ENCODE measurements around the gene RPTN. TPM values are rescaled to one million over a fixed set of nuclear protein-coding genes. Genes with fewer than 3 reads are reported as not detected.

RPTN gene
- total and polyA plus RNA-seq, 2 experiments from 2014 or later, result not detected

DNA sequence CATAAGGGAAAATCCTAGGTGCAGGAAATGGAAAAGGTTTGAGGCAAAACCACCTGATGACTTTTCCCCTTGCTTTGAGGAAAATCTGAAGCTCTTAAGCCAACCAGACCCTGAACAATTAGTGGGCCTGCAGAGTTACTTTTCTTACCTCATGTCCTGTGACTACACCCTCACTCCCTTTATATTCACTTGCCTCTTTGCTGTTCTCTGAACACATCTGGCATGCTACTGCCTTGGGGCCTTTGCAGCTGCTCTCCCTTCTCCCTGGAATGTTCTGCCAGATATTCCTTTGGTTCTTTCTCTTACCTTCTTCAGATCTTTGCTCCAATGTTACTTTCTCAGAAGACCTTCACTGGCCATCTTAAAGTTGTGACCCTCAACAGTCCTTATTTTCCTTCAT, 21.8 kb downstream of the RPTN start:
- H3K36me3 Mint-ChIP-seq (ENCODE audit: low read depth), result no peaks in the 10 kb centered on the region
- H4K20me1 ChIP-seq (replicated peaks; ENCODE audit: insufficient read depth), result no peaks in the 10 kb centered on the region
- H3K27ac Mint-ChIP-seq, result no peak overlapping the region
- H3K79me2 ChIP-seq (replicated peaks; ENCODE audit: insufficient read depth), result no peaks in the 10 kb centered on the region
- no peak for ATAC-seq
- TF ChIP-seq POLR2AphosphoS5 (IDR thresholded peaks at IDR 0.05; ENCODE audit: low read depth) (no peak), STAT1 (IDR thresholded peaks at IDR 0.05; ENCODE audit: unreplicated experiment) (no peak), JUNB (IDR thresholded peaks at IDR 0.05; ENCODE audit: unreplicated experiment) (no peak), EZH2phosphoT487 (IDR thresholded peaks at IDR 0.05; ENCODE audit: unreplicated experiment) (no peak), CREB1 (CRISPR knock-in tag; IDR thresholded peaks at IDR 0.05; ENCODE audit: low read depth) (no peak), EZH2 (IDR thresholded peaks at IDR 0.05; ENCODE audit: low read depth, unreplicated experiment) (no peak), ZNF331 (CRISPR knock-in tag; IDR thresholded peaks at IDR 0.05; ENCODE audit: low read depth) (no peak), ZNF114 (CRISPR knock-in tag; IDR thresholded peaks at IDR 0.05) (no peak), NANOG (IDR thresholded peaks at IDR 0.05; ENCODE audit: borderline replicate concordance) (no peak)
- TF ChIP-seq, protein P1, sequence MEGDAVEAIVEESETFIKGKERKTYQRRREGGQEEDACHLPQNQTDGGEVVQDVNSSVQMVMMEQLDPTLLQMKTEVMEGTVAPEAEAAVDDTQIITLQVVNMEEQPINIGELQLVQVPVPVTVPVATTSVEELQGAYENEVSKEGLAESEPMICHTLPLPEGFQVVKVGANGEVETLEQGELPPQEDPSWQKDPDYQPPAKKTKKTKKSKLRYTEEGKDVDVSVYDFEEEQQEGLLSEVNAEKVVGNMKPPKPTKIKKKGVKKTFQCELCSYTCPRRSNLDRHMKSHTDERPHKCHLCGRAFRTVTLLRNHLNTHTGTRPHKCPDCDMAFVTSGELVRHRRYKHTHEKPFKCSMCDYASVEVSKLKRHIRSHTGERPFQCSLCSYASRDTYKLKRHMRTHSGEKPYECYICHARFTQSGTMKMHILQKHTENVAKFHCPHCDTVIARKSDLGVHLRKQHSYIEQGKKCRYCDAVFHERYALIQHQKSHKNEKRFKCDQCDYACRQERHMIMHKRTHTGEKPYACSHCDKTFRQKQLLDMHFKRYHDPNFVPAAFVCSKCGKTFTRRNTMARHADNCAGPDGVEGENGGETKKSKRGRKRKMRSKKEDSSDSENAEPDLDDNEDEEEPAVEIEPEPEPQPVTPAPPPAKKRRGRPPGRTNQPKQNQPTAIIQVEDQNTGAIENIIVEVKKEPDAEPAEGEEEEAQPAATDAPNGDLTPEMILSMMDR (conservative IDR thresholded peaks at IDR 0.05; ENCODE audit: low read depth in 2 of 2), result no peak
- TF ChIP-seq, protein P2, sequence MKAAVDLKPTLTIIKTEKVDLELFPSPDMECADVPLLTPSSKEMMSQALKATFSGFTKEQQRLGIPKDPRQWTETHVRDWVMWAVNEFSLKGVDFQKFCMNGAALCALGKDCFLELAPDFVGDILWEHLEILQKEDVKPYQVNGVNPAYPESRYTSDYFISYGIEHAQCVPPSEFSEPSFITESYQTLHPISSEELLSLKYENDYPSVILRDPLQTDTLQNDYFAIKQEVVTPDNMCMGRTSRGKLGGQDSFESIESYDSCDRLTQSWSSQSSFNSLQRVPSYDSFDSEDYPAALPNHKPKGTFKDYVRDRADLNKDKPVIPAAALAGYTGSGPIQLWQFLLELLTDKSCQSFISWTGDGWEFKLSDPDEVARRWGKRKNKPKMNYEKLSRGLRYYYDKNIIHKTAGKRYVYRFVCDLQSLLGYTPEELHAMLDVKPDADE (IDR thresholded peaks at IDR 0.05), result no peak
- TF ChIP-seq, protein P3, sequence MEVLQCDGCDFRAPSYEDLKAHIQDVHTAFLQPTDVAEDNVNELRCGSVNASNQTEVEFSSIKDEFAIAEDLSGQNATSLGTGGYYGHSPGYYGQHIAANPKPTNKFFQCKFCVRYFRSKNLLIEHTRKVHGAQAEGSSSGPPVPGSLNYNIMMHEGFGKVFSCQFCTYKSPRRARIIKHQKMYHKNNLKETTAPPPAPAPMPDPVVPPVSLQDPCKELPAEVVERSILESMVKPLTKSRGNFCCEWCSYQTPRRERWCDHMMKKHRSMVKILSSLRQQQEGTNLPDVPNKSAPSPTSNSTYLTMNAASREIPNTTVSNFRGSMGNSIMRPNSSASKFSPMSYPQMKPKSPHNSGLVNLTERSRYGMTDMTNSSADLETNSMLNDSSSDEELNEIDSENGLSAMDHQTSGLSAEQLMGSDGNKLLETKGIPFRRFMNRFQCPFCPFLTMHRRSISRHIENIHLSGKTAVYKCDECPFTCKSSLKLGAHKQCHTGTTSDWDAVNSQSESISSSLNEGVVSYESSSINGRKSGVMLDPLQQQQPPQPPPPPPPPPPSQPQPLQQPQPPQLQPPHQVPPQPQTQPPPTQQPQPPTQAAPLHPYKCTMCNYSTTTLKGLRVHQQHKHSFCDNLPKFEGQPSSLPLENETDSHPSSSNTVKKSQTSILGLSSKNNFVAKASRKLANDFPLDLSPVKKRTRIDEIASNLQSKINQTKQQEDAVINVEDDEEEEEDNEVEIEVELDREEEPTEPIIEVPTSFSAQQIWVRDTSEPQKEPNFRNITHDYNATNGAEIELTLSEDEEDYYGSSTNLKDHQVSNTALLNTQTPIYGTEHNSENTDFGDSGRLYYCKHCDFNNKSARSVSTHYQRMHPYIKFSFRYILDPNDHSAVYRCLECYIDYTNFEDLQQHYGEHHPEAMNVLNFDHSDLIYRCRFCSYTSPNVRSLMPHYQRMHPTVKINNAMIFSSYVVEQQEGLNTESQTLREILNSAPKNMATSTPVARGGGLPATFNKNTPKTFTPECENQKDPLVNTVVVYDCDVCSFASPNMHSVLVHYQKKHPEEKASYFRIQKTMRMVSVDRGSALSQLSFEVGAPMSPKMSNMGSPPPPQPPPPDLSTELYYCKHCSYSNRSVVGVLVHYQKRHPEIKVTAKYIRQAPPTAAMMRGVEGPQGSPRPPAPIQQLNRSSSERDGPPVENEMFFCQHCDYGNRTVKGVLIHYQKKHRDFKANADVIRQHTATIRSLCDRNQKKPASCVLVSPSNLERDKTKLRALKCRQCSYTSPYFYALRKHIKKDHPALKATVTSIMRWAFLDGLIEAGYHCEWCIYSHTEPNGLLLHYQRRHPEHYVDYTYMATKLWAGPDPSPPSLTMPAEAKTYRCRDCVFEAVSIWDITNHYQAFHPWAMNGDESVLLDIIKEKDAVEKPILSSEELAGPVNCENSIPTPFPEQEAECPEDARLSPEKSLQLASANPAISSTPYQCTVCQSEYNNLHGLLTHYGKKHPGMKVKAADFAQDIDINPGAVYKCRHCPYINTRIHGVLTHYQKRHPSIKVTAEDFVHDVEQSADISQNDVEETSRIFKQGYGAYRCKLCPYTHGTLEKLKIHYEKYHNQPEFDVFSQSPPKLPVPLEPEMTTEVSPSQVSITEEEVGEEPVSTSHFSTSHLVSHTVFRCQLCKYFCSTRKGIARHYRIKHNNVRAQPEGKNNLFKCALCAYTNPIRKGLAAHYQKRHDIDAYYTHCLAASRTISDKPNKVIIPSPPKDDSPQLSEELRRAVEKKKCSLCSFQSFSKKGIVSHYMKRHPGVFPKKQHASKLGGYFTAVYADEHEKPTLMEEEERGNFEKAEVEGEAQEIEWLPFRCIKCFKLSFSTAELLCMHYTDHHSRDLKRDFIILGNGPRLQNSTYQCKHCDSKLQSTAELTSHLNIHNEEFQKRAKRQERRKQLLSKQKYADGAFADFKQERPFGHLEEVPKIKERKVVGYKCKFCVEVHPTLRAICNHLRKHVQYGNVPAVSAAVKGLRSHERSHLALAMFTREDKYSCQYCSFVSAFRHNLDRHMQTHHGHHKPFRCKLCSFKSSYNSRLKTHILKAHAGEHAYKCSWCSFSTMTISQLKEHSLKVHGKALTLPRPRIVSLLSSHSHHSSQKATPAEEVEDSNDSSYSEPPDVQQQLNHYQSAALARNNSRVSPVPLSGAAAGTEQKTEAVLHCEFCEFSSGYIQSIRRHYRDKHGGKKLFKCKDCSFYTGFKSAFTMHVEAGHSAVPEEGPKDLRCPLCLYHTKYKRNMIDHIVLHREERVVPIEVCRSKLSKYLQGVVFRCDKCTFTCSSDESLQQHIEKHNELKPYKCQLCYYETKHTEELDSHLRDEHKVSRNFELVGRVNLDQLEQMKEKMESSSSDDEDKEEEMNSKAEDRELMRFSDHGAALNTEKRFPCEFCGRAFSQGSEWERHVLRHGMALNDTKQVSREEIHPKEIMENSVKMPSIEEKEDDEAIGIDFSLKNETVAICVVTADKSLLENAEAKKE (CRISPR knock-in tag; IDR thresholded peaks at IDR 0.05), result no peak
- TF ChIP-seq, protein P4, sequence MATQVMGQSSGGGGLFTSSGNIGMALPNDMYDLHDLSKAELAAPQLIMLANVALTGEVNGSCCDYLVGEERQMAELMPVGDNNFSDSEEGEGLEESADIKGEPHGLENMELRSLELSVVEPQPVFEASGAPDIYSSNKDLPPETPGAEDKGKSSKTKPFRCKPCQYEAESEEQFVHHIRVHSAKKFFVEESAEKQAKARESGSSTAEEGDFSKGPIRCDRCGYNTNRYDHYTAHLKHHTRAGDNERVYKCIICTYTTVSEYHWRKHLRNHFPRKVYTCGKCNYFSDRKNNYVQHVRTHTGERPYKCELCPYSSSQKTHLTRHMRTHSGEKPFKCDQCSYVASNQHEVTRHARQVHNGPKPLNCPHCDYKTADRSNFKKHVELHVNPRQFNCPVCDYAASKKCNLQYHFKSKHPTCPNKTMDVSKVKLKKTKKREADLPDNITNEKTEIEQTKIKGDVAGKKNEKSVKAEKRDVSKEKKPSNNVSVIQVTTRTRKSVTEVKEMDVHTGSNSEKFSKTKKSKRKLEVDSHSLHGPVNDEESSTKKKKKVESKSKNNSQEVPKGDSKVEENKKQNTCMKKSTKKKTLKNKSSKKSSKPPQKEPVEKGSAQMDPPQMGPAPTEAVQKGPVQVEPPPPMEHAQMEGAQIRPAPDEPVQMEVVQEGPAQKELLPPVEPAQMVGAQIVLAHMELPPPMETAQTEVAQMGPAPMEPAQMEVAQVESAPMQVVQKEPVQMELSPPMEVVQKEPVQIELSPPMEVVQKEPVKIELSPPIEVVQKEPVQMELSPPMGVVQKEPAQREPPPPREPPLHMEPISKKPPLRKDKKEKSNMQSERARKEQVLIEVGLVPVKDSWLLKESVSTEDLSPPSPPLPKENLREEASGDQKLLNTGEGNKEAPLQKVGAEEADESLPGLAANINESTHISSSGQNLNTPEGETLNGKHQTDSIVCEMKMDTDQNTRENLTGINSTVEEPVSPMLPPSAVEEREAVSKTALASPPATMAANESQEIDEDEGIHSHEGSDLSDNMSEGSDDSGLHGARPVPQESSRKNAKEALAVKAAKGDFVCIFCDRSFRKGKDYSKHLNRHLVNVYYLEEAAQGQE (IDR thresholded peaks at IDR 0.05; ENCODE audit: unreplicated experiment), result no peak
- H3K4me3 Mint-ChIP-seq, result no peak overlapping the region
- no peak overlapping the region for H3K4me3 ChIP-seq
- H3K4me1 Mint-ChIP-seq, result no peaks in the 10 kb centered on the region
- no peaks in the 10 kb centered on the region for H3K27me3 Mint-ChIP-seq (ENCODE audit: insufficient read depth, low read depth, poor library complexity)
- no peak overlapping the region for H3K4me2 ChIP-seq
- no peaks in the 10 kb centered on the region for H3F3A ChIP-seq (replicated peaks; ENCODE audit: low read depth)
- no peaks in the 10 kb centered on the region for H3K36me3 ChIP-seq (ENCODE audit: insufficient read depth)
- H3K4me1 ChIP-seq (ENCODE audit: insufficient read depth), result no peaks in the 10 kb centered on the region
- no peak for DNase-seq (ENCODE audit: low spot score)
- no peak overlapping the region for H2AFZ ChIP-seq
- no peaks in the 10 kb centered on the region; the same call in 2 of the 3 replicates for H3K9me3 Mint-ChIP-seq
- H3K27me3 ChIP-seq (ENCODE audit: insufficient read depth), result no peaks in the 10 kb centered on the region; the same call in 1 of the 2 replicates
- no peak overlapping the region for H3K27ac ChIP-seq (ENCODE audit: low read depth)
- H3K9me2 ChIP-seq (ENCODE audit: insufficient read depth), result no peaks in the 10 kb centered on the region

All from GM23338 (cell line).